Duodenal mucosa (tissue), 2 donors: Measurements from ENCODE around the gene UBALD2.
"Not testable (repeated sequence)": the region's sequence is repeated elsewhere in the genome, so short reads cannot be mapped to it uniquely, and the experiment has no call there.

Experiments
- H3K27ac ChIP-seq: one replicate; pipeline ENCODE4 v1.7.0; 2013; ENCODE audit warnings: low read depth, low read length
- H3K27me3 ChIP-seq, 2 donors: one replicate each; pipeline ENCODE4 v1.7.0; 2013; ENCODE audit warnings: low read length in 2 of 2, control low read depth in 1 of 2; ENCODE audit not compliant: insufficient read depth in 2 of 2, control insufficient read depth in 1 of 2
- H3K36me3 ChIP-seq, 2 donors: one replicate each; pipeline ENCODE4 v1.7.0; 2013; ENCODE audit warnings: low read length in 2 of 2, control low read depth in 1 of 2; ENCODE audit not compliant: insufficient read depth in 2 of 2, control insufficient read depth in 1 of 2
- H3K4me1 ChIP-seq, 2 donors: one replicate each; pipeline ENCODE4 v1.7.0; 2013; ENCODE audit warnings: low read length in 2 of 2, control low read depth in 1 of 2; ENCODE audit not compliant: insufficient read depth in 2 of 2, control insufficient read depth in 1 of 2
- H3K4me3 ChIP-seq, 2 donors: one replicate each; pipeline ENCODE4 v1.7.0; 2013; ENCODE audit warnings: low read length in 2 of 2, low read depth in 1 of 2
- H3K9ac ChIP-seq, 2 donors: one replicate each; pipeline ENCODE4 v1.7.0; 2013; ENCODE audit warnings: low read length in 2 of 2, low read depth in 1 of 2
- H3K9me3 ChIP-seq, 2 donors: one replicate each; pipeline ENCODE4 v1.7.0; 2013; ENCODE audit warnings: low read length in 2 of 2, control low read depth in 1 of 2; ENCODE audit not compliant: control insufficient read depth in 1 of 2

Gene UBALD2

GRCh38 chr17:76244721-76245120 is 20.4 kb upstream of the UBALD2 start:
- not testable (repeated sequence) for H3K9ac ChIP-seq, H3K9me3 ChIP-seq, H3K27me3 ChIP-seq, H3K36me3 ChIP-seq, H3K27ac ChIP-seq, H3K4me3 ChIP-seq
- peaks cover 28 to 40% of the 10 kb centered on the region in 2 donors for H3K4me1 ChIP-seq

GRCh38 chr17:76246080-76247066 is 18.8 kb upstream of the UBALD2 start:
- H3K9ac ChIP-seq = peak overlapping the region; percentile 4 to 44
- H3K27me3 ChIP-seq = no peaks in the 10 kb centered on the region
- peak overlapping the region; percentile 18 to 33 for H3K4me3 ChIP-seq
- H3K36me3 ChIP-seq = no peaks in the 10 kb centered on the region
- H3K4me1 ChIP-seq = peaks cover 29 to 33% of the 10 kb centered on the region in 2 donors
- no peak overlapping the region for H3K27ac ChIP-seq
- H3K9me3 ChIP-seq = no peaks in the 10 kb centered on the region

GRCh38 chr17:76247304-76247703 is 17.8 kb upstream of the UBALD2 start:
- H3K9ac ChIP-seq = no peak overlapping the region
- H3K27me3 ChIP-seq = no peaks in the 10 kb centered on the region
- no peak overlapping the region for H3K27ac ChIP-seq
- H3K4me1 ChIP-seq = peaks cover 34 to 36% of the 10 kb centered on the region in 2 donors
- H3K36me3 ChIP-seq = no peaks in the 10 kb centered on the region
- no peaks in the 10 kb centered on the region for H3K9me3 ChIP-seq
- no peak overlapping the region for H3K4me3 ChIP-seq

- Histone ChIP-seq H3K27me3 (no peaks in the 10 kb centered on the region), H3K4me3 (no peak overlapping the region), H3K36me3 (no peaks in the 10 kb centered on the region), H3K9me3 (no peaks in the 10 kb centered on the region), H3K4me1 (peaks cover 38 to 43% of the 10 kb centered on the region in 2 donors), H3K27ac (no peak overlapping the region), H3K9ac (peak overlapping the region in 1 of 2 donors; percentile 14)
These were observed 16.9 kb upstream of the UBALD2 start for GRCh38 chr17:76248013-76248782.

GRCh38 chr17:76250141-76250540 is 15.0 kb upstream of the UBALD2 start:
- no peak overlapping the region for H3K27ac ChIP-seq
- peaks cover 39 to 44% of the 10 kb centered on the region in 2 donors for H3K4me1 ChIP-seq

GRCh38 chr17:76251478-76252039 is 13.6 kb upstream of the UBALD2 start:
- Histone ChIP-seq H3K9ac (peak overlapping the region in 1 of 2 donors; percentile 52), H3K27ac (no peak overlapping the region), H3K36me3 (no peaks in the 10 kb centered on the region), H3K4me3 (peak overlapping the region in 1 of 2 donors; percentile 10), H3K9me3 (no peaks in the 10 kb centered on the region), H3K27me3 (no peaks in the 10 kb centered on the region), H3K4me1 (peaks cover 34 to 36% of the 10 kb centered on the region in 2 donors)

More at GRCh38 chr17:76250141-76250540, 15.0 kb upstream of the UBALD2 start:
- H3K9me3 ChIP-seq = no peaks in the 10 kb centered on the region
- no peak overlapping the region for H3K4me3 ChIP-seq
- no peaks in the 10 kb centered on the region for H3K27me3 ChIP-seq
- H3K9ac ChIP-seq = no peak overlapping the region
- H3K36me3 ChIP-seq = no peaks in the 10 kb centered on the region

GRCh38 chr17:76252040-76252954 is 12.9 kb upstream of the UBALD2 start:
- Histone ChIP-seq H3K9ac (peak overlapping the region in 1 of 2 donors; percentile 52), H3K36me3 (no peaks in the 10 kb centered on the region)

GRCh38 chr17:76252967-76253766 is 12.0 kb upstream of the UBALD2 start:
- H3K9me3 ChIP-seq, H3K27me3 ChIP-seq, H3K27ac ChIP-seq, H3K4me3 ChIP-seq, H3K9ac ChIP-seq, H3K36me3 ChIP-seq: not testable (repeated sequence)
- peaks cover 25 to 26% of the 10 kb centered on the region in 2 donors for H3K4me1 ChIP-seq

More at GRCh38 chr17:76252040-76252954, 12.9 kb upstream of the UBALD2 start:
- H3K4me3 ChIP-seq = peak overlapping the region in 1 of 2 donors; percentile 10
- no peaks in the 10 kb centered on the region for H3K9me3 ChIP-seq
- peaks cover 28 to 30% of the 10 kb centered on the region in 2 donors for H3K4me1 ChIP-seq
- no peaks in the 10 kb centered on the region for H3K27me3 ChIP-seq
- H3K27ac ChIP-seq = no peak overlapping the region

- H3K9ac ChIP-seq = no peak overlapping the region
- H3K4me1 ChIP-seq = peaks cover 26 to 31% of the 10 kb centered on the region in 2 donors
- no peaks in the 10 kb centered on the region for H3K9me3 ChIP-seq
- H3K27ac ChIP-seq = no peak overlapping the region
- no peaks in the 10 kb centered on the region for H3K27me3 ChIP-seq
- H3K36me3 ChIP-seq = no peaks in the 10 kb centered on the region
- no peak overlapping the region for H3K4me3 ChIP-seq
These were observed 11.3 kb upstream of the UBALD2 start for GRCh38 chr17:76253841-76254240.
